BJ (cell line): ENCODE results near the gene AMIGO2. TPM values are rescaled to one million over a fixed set of nuclear protein-coding genes. Genes with fewer than 3 reads are reported as not detected.

Experiments used
- CTCF ChIA-PET: fragments of 350-600 bp; formaldehyde crosslinking; extraction: SDS; loops from one replicate; lab custom pipeline; 2021; ENCODE audit warnings: antibody characterized with exemption, inconsistent platforms; lab: Yijun Ruan, JAX
- POLR2A ChIA-PET: fragments of 300-600 bp; sonication (Branson Sonifier 250); formaldehyde crosslinking; extraction: SDS; loops from one replicate; lab custom pipeline; 2021; ENCODE audit warnings: antibody characterized with exemption; lab: Charles Lee
- DNase-seq: peaks from one replicate; pipeline ENCODE4 v3.0.0-alpha.2; 2011; ENCODE audit warnings: low read depth
- H3K27me3 ChIP-seq: 2 replicates; pipeline ENCODE4 v1.6.0; 2011; ENCODE audit warnings: low read length; ENCODE audit not compliant: control insufficient read depth, insufficient read depth
- H3K36me3 ChIP-seq: 2 replicates; pipeline ENCODE4 v1.5.1; 2011; ENCODE audit warnings: low read length; ENCODE audit not compliant: control insufficient read depth, insufficient read depth
- H3K4me3 ChIP-seq: 2 replicates; pipeline ENCODE4 v1.5.1; 2011; ENCODE audit warnings: low read depth, mild to moderate bottlenecking, control low read depth, low read length
- CTCF ChIP-seq: IDR thresholded peaks from 2 replicates; pipeline ENCODE4 v1.5.1; 2011; ENCODE audit warnings: low read depth, mild to moderate bottlenecking, control low read depth, inconsistent platforms, low read length, moderate library complexity; ENCODE audit not compliant: insufficient read depth
- polyA plus RNA-seq: library from polyadenylated mRNA; depleted of rRNA; stranded (reverse); fragments of >200 nt; gene quantifications from 2 replicates; pipeline ENCODE4 v1.2.3, GENCODE V29; 2011

AMIGO2 gene
- polyA plus RNA-seq, 1 experiment, result 107 TPM

GRCh38 chr12:47078733-47079467 is 859 bp downstream of the AMIGO2 start:
- ChIA-PET POLR2A (interaction anchor here (0.6 kb wide), 1 partner anchor 187 kb away, joined by 3 read pairs; no protein-coding TSS in a partner anchor), CTCF (interaction anchor here (0.9 to 2.9 kb wide), 12 partner anchors 9 to 573 kb away, joined by 3 to 12 read pairs (median 4); no protein-coding TSS in a partner anchor)
- H3K4me3 ChIP-seq, result peak overlapping the region; percentile 75
- no peak for TF ChIP-seq CTCF
- H3K27me3 ChIP-seq, result no peaks in the 10 kb centered on the region
- peaks cover 3% of the 10 kb centered on the region for H3K36me3 ChIP-seq
- DNase-seq, result no peak

- CTCF ChIA-PET, result interaction anchor here (0.7 to 2.9 kb wide), 10 partner anchors 8 to 573 kb away, joined by 3 to 12 read pairs (median 4); no protein-coding TSS in a partner anchor
- DNase-seq, result no peak
- peak overlapping the region; percentile 75 for H3K4me3 ChIP-seq
- POLR2A ChIA-PET, result no interaction called here
- TF ChIP-seq CTCF, result no peak
- H3K36me3 ChIP-seq, result peaks cover 3% of the 10 kb centered on the region
- no peaks in the 10 kb centered on the region for H3K27me3 ChIP-seq
These were observed 1.7 kb downstream of the AMIGO2 start for GRCh38 chr12:47078086-47078395.

- POLR2A ChIA-PET, result no interaction called here
- CTCF ChIA-PET, result interaction anchor here (0.7 to 2.2 kb wide), 7 partner anchors 20 to 471 kb away, joined by 3 to 12 read pairs (median 3); no protein-coding TSS in a partner anchor
- peak overlapping the region; percentile 75 for H3K4me3 ChIP-seq
- no peak for TF ChIP-seq CTCF
- DNase-seq, result no peak
- H3K36me3 ChIP-seq, result peaks cover 3% of the 10 kb centered on the region
- no peaks in the 10 kb centered on the region for H3K27me3 ChIP-seq
These were observed 2.3 kb downstream of the AMIGO2 start for GRCh38 chr12:47077206-47078085.

- CTCF ChIA-PET, result no interaction called here
- Histone ChIP-seq H3K36me3 (peaks cover 3% of the 10 kb centered on the region), H3K27me3 (no peaks in the 10 kb centered on the region), H3K4me3 (no peak overlapping the region)
- POLR2A ChIA-PET, result no interaction called here
- TF ChIP-seq CTCF, result no peak
- DNase-seq, result no peak
These were observed 4.3 kb downstream of the AMIGO2 start for GRCh38 chr12:47075192-47076084.
